ENCODE data around the gene ANO7. TPM values are rescaled to one million over a fixed set of nuclear protein-coding genes. Genes with fewer than 3 reads are reported as not detected.

The ANO7 gene
- polyA plus RNA-seq, 1 of the 3 experiments (the other 2 are of a cell fraction) = 0.81 TPM

DNA sequence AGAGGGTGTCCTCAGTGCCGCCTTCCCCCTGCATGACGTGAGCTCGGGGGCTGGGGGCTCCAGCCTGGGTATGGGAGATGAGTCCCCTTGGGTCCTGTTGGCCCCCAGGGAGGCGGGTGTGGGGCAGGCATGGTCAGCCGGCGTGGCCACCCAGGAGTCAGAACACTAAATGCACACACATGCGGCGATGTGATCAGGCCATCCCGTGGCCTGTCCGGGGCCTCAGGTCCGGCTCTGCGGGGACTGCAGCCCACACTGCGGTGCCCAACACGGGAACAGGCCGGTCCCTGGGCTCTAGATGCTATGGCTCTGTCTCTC lies 13.8 kb downstream of the ANO7 start:
- no peak overlapping the region for H2AFZ ChIP-seq (ENCODE audit: low read depth)
- WGBS (ENCODE audit: low lambda C conversion rate) = no CpG with 5 or more reads among the region's 15 CpGs
- POLR2A ChIA-PET = no interaction called here

DNA sequence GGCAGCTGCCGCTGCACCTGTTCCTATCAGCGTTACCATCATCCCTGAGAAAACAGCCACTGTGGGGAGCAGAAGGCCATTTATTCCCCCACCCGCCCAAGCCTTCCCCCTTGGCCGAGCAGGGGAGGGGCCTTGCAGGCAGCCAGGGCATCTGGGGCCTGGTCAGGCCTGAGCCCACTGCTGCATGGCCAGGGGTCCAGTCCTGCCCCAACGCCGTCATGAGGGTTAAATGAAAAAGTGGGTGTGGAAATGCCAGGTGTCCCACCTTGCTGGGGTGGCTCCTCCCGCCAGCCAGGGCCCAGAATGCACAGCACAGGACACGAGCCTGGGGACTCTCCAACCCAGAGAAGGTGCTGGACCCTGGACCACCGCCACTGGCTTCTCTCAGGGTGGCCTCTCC lies 14.2 kb downstream of the ANO7 start:
- no peak overlapping the region for H2AFZ ChIP-seq (ENCODE audit: low read depth)
- no peak overlapping the region for H3K27ac ChIP-seq (ENCODE audit: low read depth in 2 of 2, low read length in 1 of 2)
- TF ChIP-seq, protein P1, sequence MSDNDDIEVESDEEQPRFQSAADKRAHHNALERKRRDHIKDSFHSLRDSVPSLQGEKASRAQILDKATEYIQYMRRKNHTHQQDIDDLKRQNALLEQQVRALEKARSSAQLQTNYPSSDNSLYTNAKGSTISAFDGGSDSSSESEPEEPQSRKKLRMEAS (IDR thresholded peaks at IDR 0.05; ENCODE audit: low read depth) = no peak
- TF ChIP-seq, protein P2, sequence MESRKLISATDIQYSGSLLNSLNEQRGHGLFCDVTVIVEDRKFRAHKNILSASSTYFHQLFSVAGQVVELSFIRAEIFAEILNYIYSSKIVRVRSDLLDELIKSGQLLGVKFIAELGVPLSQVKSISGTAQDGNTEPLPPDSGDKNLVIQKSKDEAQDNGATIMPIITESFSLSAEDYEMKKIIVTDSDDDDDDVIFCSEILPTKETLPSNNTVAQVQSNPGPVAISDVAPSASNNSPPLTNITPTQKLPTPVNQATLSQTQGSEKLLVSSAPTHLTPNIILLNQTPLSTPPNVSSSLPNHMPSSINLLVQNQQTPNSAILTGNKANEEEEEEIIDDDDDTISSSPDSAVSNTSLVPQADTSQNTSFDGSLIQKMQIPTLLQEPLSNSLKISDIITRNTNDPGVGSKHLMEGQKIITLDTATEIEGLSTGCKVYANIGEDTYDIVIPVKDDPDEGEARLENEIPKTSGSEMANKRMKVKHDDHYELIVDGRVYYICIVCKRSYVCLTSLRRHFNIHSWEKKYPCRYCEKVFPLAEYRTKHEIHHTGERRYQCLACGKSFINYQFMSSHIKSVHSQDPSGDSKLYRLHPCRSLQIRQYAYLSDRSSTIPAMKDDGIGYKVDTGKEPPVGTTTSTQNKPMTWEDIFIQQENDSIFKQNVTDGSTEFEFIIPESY (IDR thresholded peaks at IDR 0.05; ENCODE audit: borderline replicate concordance, low read depth) = no peak
- TF ChIP-seq FOSL2 (IDR thresholded peaks at IDR 0.05; ENCODE audit: borderline replicate concordance, low read depth) = no peak
- no peak for TF ChIP-seq SMC3 (IDR thresholded peaks at IDR 0.05; ENCODE audit: low read depth, low read length)
- no peak for TF ChIP-seq NFIC (IDR thresholded peaks at IDR 0.05; ENCODE audit: borderline replicate concordance)
- no peak for TF ChIP-seq YY1 (IDR thresholded peaks at IDR 0.05; ENCODE audit: low read depth)
- TF ChIP-seq, protein P3, sequence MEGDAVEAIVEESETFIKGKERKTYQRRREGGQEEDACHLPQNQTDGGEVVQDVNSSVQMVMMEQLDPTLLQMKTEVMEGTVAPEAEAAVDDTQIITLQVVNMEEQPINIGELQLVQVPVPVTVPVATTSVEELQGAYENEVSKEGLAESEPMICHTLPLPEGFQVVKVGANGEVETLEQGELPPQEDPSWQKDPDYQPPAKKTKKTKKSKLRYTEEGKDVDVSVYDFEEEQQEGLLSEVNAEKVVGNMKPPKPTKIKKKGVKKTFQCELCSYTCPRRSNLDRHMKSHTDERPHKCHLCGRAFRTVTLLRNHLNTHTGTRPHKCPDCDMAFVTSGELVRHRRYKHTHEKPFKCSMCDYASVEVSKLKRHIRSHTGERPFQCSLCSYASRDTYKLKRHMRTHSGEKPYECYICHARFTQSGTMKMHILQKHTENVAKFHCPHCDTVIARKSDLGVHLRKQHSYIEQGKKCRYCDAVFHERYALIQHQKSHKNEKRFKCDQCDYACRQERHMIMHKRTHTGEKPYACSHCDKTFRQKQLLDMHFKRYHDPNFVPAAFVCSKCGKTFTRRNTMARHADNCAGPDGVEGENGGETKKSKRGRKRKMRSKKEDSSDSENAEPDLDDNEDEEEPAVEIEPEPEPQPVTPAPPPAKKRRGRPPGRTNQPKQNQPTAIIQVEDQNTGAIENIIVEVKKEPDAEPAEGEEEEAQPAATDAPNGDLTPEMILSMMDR (IDR thresholded peaks at IDR 0.05) = no peak
- TF ChIP-seq, protein P4, sequence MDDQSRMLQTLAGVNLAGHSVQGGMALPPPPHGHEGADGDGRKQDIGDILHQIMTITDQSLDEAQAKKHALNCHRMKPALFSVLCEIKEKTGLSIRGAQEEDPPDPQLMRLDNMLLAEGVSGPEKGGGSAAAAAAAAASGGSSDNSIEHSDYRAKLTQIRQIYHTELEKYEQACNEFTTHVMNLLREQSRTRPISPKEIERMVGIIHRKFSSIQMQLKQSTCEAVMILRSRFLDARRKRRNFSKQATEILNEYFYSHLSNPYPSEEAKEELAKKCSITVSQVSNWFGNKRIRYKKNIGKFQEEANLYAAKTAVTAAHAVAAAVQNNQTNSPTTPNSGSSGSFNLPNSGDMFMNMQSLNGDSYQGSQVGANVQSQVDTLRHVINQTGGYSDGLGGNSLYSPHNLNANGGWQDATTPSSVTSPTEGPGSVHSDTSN (IDR thresholded peaks at IDR 0.05) = no peak
- TF ChIP-seq MXI1 (IDR thresholded peaks at IDR 0.05; ENCODE audit: low read depth, low read length) = no peak
- no peak for TF ChIP-seq SIN3A (IDR thresholded peaks at IDR 0.05; ENCODE audit: borderline replicate concordance, low read depth, low read length)
- H3K4me3 ChIP-seq (ENCODE audit: low read depth in 2 of 2, low read length in 1 of 2) = no peak overlapping the region
- H3K4me1 ChIP-seq (ENCODE audit: control insufficient read depth in 1 of 2, insufficient read depth in 2 of 2, low read depth in 1 of 2, low read length in 1 of 2) = peaks cover 0 to 4% of the 10 kb centered on the region in 2 experiments; a peak in 1 of 4 replicates
- H3K9me2 ChIP-seq = no peaks in the 10 kb centered on the region
- H4K20me1 ChIP-seq (ENCODE audit: insufficient read depth) = no peaks in the 10 kb centered on the region
- DNase-seq = no peak
- H3K27me3 ChIP-seq (ENCODE audit: insufficient read depth) = no peaks in the 10 kb centered on the region
- H3F3A ChIP-seq (replicated peaks; ENCODE audit: insufficient read depth) = no peaks in the 10 kb centered on the region
- H3K79me2 ChIP-seq (ENCODE audit: insufficient read depth) = no peaks in the 10 kb centered on the region
- H3K4me2 ChIP-seq = no peak overlapping the region
- WGBS (ENCODE audit: low lambda C conversion rate) = no CpG with 5 or more reads among the region's 9 CpGs
- no peaks in the 10 kb centered on the region for H3K36me3 ChIP-seq (replicated peaks in 1 of 2; ENCODE audit: control insufficient read depth in 1 of 2, insufficient read depth in 2 of 2, low read length in 1 of 2)
- ChIA-PET CTCF (no interaction called here), POLR2A (no interaction called here)
- H3K9ac ChIP-seq = no peak overlapping the region
- no peaks in the 10 kb centered on the region for H3K9me3 ChIP-seq

More for the DNA sequence above, 13.8 kb downstream of the ANO7 start:
- no peaks in the 10 kb centered on the region for H3K9me2 ChIP-seq
- no peaks in the 10 kb centered on the region for H4K20me1 ChIP-seq (ENCODE audit: insufficient read depth)
- no peak overlapping the region for H3K4me2 ChIP-seq
- no peak overlapping the region for H3K27ac ChIP-seq (ENCODE audit: low read depth in 2 of 2, low read length in 1 of 2)
- H3F3A ChIP-seq (replicated peaks; ENCODE audit: insufficient read depth) = no peaks in the 10 kb centered on the region
- H3K36me3 ChIP-seq (replicated peaks in 1 of 2; ENCODE audit: control insufficient read depth in 1 of 2, insufficient read depth in 2 of 2, low read length in 1 of 2) = no peaks in the 10 kb centered on the region
- H3K79me2 ChIP-seq (ENCODE audit: insufficient read depth) = no peaks in the 10 kb centered on the region
- H3K9ac ChIP-seq = no peak overlapping the region
- TF ChIP-seq TEAD4 (IDR thresholded peaks at IDR 0.05; ENCODE audit: borderline replicate concordance, insufficient read depth) (no peak), SMC3 (IDR thresholded peaks at IDR 0.05; ENCODE audit: low read depth, low read length) (no peak), CHD2 (IDR thresholded peaks at IDR 0.05; ENCODE audit: low read length, partially characterized antibody) (no peak), RCOR1 (IDR thresholded peaks at IDR 0.05; ENCODE audit: low read length) (no peak), IRF3 (IDR thresholded peaks at IDR 0.05; ENCODE audit: low read depth, low read length) (no peak)
- DNase-seq = no peak
- no peak overlapping the region for H3K4me3 ChIP-seq (ENCODE audit: low read depth in 2 of 2, low read length in 1 of 2)
- no peaks in the 10 kb centered on the region for H3K9me3 ChIP-seq
- CTCF ChIA-PET = no interaction called here
- H3K27me3 ChIP-seq (ENCODE audit: insufficient read depth) = no peaks in the 10 kb centered on the region
- no peaks in the 10 kb centered on the region; a peak in 1 of 4 replicates for H3K4me1 ChIP-seq (ENCODE audit: control insufficient read depth in 1 of 2, insufficient read depth in 2 of 2, low read depth in 1 of 2, low read length in 1 of 2)

All from SK-N-SH (cell line).